GM19468 (cell line): ENCODE measurements around the gene TMEFF2.
"Not testable (repeated sequence)": the region's sequence is repeated elsewhere in the genome, so short reads cannot be mapped to it uniquely, and the experiment has no call there.

ENCODE experiments used
- ATAC-seq: cut with Tn5 transposase; IDR thresholded peaks from one replicate; pipeline ENCODE4 v1.9.1; 2021; ENCODE audit warnings: mild to moderate bottlenecking, moderate library complexity, moderate number of reproducible peaks; ENCODE audit not compliant: unreplicated experiment; ENCODE audit errors: extremely low read depth

The TMEFF2 gene

GRCh38 chr2:191945623-191946022, 249.1 kb downstream of the TMEFF2 start:
- no peak for ATAC-seq

GRCh38 chr2:191942739-191943103, 252.0 kb downstream of the TMEFF2 start:
- no peak for ATAC-seq

GRCh38 chr2:191942090-191942738, 252.5 kb downstream of the TMEFF2 start:
- ATAC-seq, result no peak

GRCh38 chr2:191941376-191941929, 253.3 kb downstream of the TMEFF2 start:
- ATAC-seq, result no peak

- ATAC-seq, result no peak
Measured at GRCh38 chr2:191938779-191939178, 256.0 kb downstream of the TMEFF2 start.

DNA sequence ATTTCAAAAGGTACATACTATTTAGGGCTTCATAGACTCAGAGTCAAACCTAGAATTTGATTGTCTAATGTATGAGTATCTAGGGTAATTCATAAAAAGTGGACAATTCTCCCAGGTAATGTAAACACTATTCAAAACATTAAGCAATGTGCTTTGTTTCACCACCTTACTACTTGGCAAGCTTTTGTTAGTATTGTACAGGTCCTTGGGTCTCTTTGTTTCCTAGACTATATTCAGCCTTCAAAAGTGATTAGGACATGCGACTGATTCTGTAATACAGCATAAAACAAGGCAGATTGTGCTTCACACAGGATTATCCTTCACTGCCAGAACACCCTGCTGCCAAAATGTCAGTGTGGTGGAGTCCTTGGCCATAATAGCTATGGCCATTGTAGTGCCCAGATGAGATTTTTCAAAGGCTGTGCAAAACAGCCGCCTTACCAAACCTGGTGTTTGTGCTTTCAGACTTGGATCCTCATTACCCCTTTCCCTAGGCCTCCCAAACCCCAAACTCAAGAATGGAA, 257.8 kb downstream of the TMEFF2 start:
- no peak for ATAC-seq

- ATAC-seq, result no peak
Measured at GRCh38 chr2:191935247-191935646, 259.5 kb downstream of the TMEFF2 start.

GRCh38 chr2:191933307-191934105, 261.2 kb downstream of the TMEFF2 start:
- peak; percentile 38 for ATAC-seq

DNA sequence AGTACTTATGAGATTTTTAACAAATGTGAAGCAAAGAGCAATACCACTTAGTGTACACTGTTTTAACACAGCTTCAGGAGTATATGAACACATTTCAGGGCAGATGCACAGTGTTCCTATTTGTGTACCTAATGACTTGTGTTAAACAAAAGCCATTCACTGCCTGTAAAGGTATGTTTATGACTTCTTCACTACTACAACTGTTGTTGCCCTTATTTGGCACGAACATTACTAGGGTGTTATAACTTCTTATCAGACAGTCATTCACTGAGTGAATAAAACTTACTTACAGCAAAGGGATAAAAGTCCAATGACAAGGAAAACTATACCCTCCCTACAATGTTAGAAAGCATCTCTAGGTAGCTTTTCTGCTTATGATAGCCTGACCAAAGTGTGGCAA, 262.4 kb downstream of the TMEFF2 start:
- ATAC-seq, result no peak

GRCh38 chr2:191931329-191931728, 263.4 kb downstream of the TMEFF2 start:
- no peak for ATAC-seq

DNA sequence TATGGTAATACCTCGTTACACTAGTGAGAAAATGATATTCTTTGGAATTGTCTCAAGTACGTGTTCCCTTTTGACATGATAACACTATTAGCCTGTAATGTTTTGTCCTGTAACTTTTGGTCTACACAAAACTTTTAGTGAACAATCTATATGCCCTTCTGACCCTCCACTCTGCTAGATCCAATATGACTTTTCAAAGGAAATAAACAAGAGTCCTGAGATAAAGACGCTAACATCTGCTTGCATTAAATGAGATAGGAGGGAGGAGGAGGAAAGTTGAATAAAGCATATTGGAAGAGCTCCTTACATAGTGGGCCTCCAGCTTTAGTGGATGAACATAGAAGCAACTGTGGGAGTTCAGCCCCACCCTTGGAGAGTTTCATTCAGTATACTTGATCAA, 264.5 kb downstream of the TMEFF2 start:
- ATAC-seq, result no peak

DNA sequence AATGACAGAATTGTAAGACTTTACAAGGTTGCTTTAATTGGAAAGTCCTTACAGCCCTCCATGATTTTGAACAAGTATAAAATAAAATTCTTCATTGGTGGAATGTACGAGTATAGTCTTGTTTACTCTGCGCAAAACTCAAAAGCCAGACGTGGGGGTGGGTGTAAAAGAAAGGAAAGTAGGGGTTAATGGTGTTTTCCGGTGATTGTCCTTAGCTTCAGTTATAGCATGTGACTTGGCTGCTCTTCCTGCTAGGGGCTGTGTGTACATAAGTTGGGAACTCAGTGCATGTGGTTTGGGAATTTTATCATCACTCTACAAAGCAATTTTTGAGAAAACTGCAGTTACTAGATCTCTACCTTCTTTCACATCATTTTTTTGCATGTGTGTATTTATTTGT, 265.4 kb downstream of the TMEFF2 start:
- no peak for ATAC-seq

GRCh38 chr2:191927991-191928390, 266.7 kb downstream of the TMEFF2 start:
- ATAC-seq, result no peak

DNA sequence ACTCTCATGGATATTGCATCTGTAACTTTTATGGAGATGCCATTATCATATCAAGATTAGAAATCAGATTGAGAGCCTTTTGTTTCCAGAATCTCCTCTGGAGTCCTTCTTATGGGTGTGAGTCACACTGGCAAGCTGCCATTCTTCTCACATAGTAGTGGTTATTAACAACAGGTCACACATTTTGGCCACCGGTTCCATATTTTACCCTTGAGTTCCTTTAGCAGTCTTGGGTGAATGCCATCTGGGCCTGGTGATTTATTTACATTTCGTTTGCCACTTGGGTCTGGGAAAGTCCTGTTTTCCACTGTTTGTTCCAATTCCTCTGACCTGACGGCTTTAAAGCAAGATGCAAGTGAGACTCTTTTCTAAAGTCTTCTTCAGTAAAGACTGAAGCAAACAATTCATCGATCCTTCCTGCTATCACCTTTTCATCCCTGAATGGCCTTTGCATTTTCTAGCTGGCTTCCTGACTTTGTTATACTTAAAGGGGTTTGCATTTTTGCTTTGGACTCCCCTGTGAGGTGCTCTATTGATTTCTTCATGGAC, 267.3 kb downstream of the TMEFF2 start:
- ATAC-seq, result no peak

DNA sequence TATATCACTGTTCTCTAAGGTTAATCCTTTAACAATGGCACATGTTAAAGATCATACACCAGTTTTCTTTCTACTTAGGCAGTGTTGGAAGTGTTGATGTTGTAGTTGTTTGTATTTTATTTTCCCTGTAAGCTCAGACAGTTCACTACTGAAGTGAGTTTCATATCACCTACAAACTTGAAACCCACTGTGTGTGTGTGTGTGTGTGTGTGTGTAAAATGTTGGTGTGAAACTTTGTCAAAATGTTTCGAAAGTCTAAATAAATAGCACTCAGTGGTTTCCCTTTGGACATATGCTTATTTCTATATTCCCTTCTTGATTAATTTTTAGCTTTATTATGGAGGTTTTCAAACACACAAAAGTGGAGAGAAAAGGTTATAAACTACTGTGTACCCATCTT, 268.1 kb downstream of the TMEFF2 start:
- ATAC-seq, result no peak

GRCh38 chr2:191923652-191923997, 271.1 kb downstream of the TMEFF2 start:
- ATAC-seq, result no peak

- ATAC-seq, result peak; percentile 93
Measured at GRCh38 chr2:191922736-191923651, 271.7 kb downstream of the TMEFF2 start.

DNA sequence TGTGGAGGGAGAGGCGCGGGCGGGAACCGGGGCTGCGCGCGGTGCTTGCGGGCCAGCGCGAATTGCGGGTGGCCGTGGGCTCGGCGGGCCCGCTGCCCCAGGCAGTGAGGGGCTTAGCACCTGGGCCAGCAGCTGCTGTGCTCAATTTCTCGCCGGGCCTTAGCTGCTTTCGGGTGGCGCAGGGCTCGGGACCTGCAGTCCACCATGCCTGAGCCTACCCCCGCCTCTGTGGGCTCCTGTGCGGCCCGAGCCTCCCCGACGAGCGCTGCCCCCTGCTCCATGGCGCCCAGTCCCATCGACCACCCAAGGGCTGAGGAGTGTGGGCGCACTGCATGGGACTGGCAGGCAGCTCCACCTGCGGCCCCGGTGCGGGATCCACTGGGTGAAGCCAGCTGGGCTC, 273.1 kb downstream of the TMEFF2 start:
- not testable (repeated sequence) for ATAC-seq

- ATAC-seq, result no peak
Measured at GRCh38 chr2:191920502-191920901, 274.2 kb downstream of the TMEFF2 start.
